ENCODE results near the gene WIPF3. TPM values are rescaled to one million over a fixed set of nuclear protein-coding genes. Genes with fewer than 3 reads are reported as not detected.

Gene WIPF3
- total and polyA plus RNA-seq, 2 donors (not counting 1 experiment from before 2014, with no cell fraction given), result not detected

DNA sequence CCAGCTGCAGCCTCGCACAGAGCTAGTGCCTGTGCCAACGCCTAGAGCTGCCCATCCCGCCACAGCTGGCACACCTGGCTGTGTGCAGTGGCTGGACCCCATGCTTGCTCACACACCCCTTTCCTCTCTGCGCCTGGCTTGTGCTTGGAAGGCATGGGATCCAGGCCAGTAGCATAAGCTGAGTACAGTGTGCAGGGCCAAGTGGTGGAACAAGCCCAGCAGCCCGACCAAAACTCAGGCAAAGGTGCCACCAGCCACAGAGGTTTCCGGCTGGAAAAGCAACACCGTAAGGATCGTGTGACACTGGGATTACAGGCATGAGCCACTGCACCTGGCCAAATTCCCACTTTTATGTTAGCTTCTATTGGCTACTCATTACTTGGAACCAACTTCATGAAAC, 144.9 kb downstream of the WIPF3 start:
- Histone ChIP-seq H3K27ac (ENCODE audit: low read length in 2 of 2) (no peak overlapping the region), H4K20me1 (ENCODE audit: control insufficient read depth, insufficient read depth, low read length, poor library complexity, severe bottlenecking) (no peaks in the 10 kb centered on the region), H3K4me2 (replicated peaks; ENCODE audit: low read depth, low read length, poor library complexity, severe bottlenecking) (no peak overlapping the region), H3K27me3 (replicated peaks in 1 of 4; ENCODE audit: control extremely low read depth in 1 of 4, control insufficient read depth in 3 of 4, insufficient read depth in 4 of 4, low read length in 3 of 4) (no peaks in the 10 kb centered on the region), H3K36me3 (replicated peaks in 1 of 2; ENCODE audit: control extremely low read depth in 1 of 2, control insufficient read depth in 1 of 2, extremely low read depth in 1 of 2, insufficient read depth in 2 of 2, low read length in 1 of 2) (peaks cover 2 to 38% of the 10 kb centered on the region in 2 experiments), H3K4me1 (ENCODE audit: control insufficient read depth in 2 of 2, insufficient read depth in 2 of 2, low read length in 2 of 2) (peaks cover 5 to 6% of the 10 kb centered on the region in 2 donors), H3K9ac (ENCODE audit: low read length) (no peak overlapping the region), H3K79me2 (ENCODE audit: control insufficient read depth, insufficient read depth, low read length) (no peaks in the 10 kb centered on the region), H3K9me3 (ENCODE audit: control extremely low read depth in 1 of 3, control insufficient read depth in 2 of 3, insufficient read depth in 1 of 3, low read length in 2 of 3) (peaks cover 0 to 16% (median 0%) of the 10 kb centered on the region in 3 donors), H3K4me3 (ENCODE audit: control extremely low read depth in 1 of 5, extremely low read depth in 1 of 5, insufficient read depth in 1 of 5, low read depth in 2 of 5, low read length in 4 of 5) (no peak overlapping the region), H2AFZ (ENCODE audit: insufficient read depth, low read depth, low read length, poor library complexity, severe bottlenecking) (no peak overlapping the region)
- Mint-ChIP-seq H3K4me3 (no peak overlapping the region), H3K27me3 (no peaks in the 10 kb centered on the region), H3K9me3 (ENCODE audit: insufficient read depth) (no peaks in the 10 kb centered on the region), H3K27ac (no peak overlapping the region), H3K4me1 (peaks cover 11% of the 10 kb centered on the region)
- no peak for ATAC-seq (ENCODE audit: low read depth)
- WGBS (ENCODE audit: insufficient coverage), result 95% methylated on average over 8 of the region's 8 CpGs
- intact Hi-C loops (cut with micrococcal nuclease), result no loop called here
- ChIA-PET POLR2A (no interaction called here), CTCF (interaction anchor here (1.0 to 4.2 kb wide), 3 partner anchors 12 to 111 kb away, joined by 3 to 21 read pairs (median 4); no protein-coding TSS in a partner anchor)
- no peak for DNase-seq
- TF ChIP-seq, protein P1, sequence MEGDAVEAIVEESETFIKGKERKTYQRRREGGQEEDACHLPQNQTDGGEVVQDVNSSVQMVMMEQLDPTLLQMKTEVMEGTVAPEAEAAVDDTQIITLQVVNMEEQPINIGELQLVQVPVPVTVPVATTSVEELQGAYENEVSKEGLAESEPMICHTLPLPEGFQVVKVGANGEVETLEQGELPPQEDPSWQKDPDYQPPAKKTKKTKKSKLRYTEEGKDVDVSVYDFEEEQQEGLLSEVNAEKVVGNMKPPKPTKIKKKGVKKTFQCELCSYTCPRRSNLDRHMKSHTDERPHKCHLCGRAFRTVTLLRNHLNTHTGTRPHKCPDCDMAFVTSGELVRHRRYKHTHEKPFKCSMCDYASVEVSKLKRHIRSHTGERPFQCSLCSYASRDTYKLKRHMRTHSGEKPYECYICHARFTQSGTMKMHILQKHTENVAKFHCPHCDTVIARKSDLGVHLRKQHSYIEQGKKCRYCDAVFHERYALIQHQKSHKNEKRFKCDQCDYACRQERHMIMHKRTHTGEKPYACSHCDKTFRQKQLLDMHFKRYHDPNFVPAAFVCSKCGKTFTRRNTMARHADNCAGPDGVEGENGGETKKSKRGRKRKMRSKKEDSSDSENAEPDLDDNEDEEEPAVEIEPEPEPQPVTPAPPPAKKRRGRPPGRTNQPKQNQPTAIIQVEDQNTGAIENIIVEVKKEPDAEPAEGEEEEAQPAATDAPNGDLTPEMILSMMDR (IDR thresholded peaks at IDR 0.05), result no peak
- TF ChIP-seq EZH2 (IDR thresholded peaks at IDR 0.05; ENCODE audit: borderline replicate concordance, insufficient read depth, low read depth, low read length, poor library complexity, severe bottlenecking), result no peak

DNA sequence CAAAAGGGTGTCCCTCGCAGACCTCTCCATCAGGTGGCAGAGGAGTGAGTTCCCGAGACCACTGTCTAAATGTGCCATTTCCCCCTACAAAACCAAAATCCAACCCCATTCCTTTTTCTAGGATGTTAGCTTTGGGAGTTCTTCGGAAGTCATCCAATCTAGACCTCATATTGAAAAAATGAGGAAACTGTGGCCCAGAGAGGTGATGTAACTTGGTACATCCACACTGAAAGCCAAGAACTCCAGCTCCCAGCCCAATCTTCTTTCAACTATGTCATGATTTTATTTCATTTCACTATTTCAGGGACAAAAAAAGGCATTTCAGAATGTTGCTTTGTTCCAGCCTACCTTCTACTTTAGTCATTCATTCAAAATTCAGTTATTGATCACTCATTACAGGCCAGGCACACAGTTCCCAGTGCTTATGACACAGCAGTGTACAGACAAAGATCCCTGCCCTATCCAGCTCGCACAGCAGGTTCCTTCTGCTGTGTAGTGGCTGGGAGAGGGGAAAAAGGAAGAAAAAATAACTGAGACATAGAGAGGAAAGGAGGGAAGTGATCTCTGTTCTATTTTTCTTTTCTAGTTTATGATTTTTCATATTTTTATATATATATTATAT, 147.5 kb downstream of the WIPF3 start:
- Mint-ChIP-seq H3K4me1 (peaks cover 31% of the 10 kb centered on the region), H3K27ac (no peak overlapping the region), H3K27me3 (no peaks in the 10 kb centered on the region), H3K4me3 (no peak overlapping the region), H3K9me3 (ENCODE audit: insufficient read depth) (no peaks in the 10 kb centered on the region)
- ChIA-PET CTCF (interaction anchor here (0.9 to 4.2 kb wide), 4 partner anchors 14 to 108 kb away, joined by 3 to 21 read pairs (median 5); no protein-coding TSS in a partner anchor), POLR2A (no interaction called here)
- Histone ChIP-seq H3K79me2 (ENCODE audit: control insufficient read depth, insufficient read depth, low read length) (no peaks in the 10 kb centered on the region), H3K36me3 (replicated peaks in 1 of 2; ENCODE audit: control extremely low read depth in 1 of 2, control insufficient read depth in 1 of 2, extremely low read depth in 1 of 2, insufficient read depth in 2 of 2, low read length in 1 of 2) (peaks cover 2 to 21% of the 10 kb centered on the region in 2 experiments), H3K4me3 (ENCODE audit: control extremely low read depth in 1 of 5, extremely low read depth in 1 of 5, insufficient read depth in 1 of 5, low read depth in 2 of 5, low read length in 4 of 5) (no peak overlapping the region), H3K4me1 (ENCODE audit: control insufficient read depth in 2 of 2, insufficient read depth in 2 of 2, low read length in 2 of 2) (peaks cover 14 to 20% of the 10 kb centered on the region in 2 donors), H3K27ac (ENCODE audit: low read length in 2 of 2) (no peak overlapping the region), H3K9ac (ENCODE audit: low read length) (no peak overlapping the region), H4K20me1 (ENCODE audit: control insufficient read depth, insufficient read depth, low read length, poor library complexity, severe bottlenecking) (peaks cover 5% of the 10 kb centered on the region), H3K27me3 (replicated peaks in 1 of 4; ENCODE audit: control extremely low read depth in 1 of 4, control insufficient read depth in 3 of 4, insufficient read depth in 4 of 4, low read length in 3 of 4) (no peaks in the 10 kb centered on the region), H3K9me3 (ENCODE audit: control extremely low read depth in 1 of 3, control insufficient read depth in 2 of 3, insufficient read depth in 1 of 3, low read length in 2 of 3) (peaks cover 0 to 16% (median 0%) of the 10 kb centered on the region in 3 donors), H3K4me2 (replicated peaks; ENCODE audit: low read depth, low read length, poor library complexity, severe bottlenecking) (no peak overlapping the region), H2AFZ (ENCODE audit: insufficient read depth, low read depth, low read length, poor library complexity, severe bottlenecking) (no peak overlapping the region)
- TF ChIP-seq EZH2 (IDR thresholded peaks at IDR 0.05; ENCODE audit: borderline replicate concordance, insufficient read depth, low read depth, low read length, poor library complexity, severe bottlenecking), result no peak
- TF ChIP-seq, protein P1 (IDR thresholded peaks at IDR 0.05), result no peak
- DNase-seq (no peak), ATAC-seq (ENCODE audit: low read depth) (no peak)
- no CpG with 5 or more reads among the region's 4 CpGs for WGBS (ENCODE audit: insufficient coverage)
- intact Hi-C loops (cut with micrococcal nuclease), result no loop called here
